ENCODE results near the gene GPD2. TPM values are rescaled to one million over a fixed set of nuclear protein-coding genes. Genes with fewer than 3 reads are reported as not detected.
"Not testable (repeated sequence)": the region's sequence is repeated elsewhere in the genome, so short reads cannot be mapped to it uniquely, and the experiment has no call there.

GPD2 gene
- total RNA-seq, 2 experiments from 2014 or later: 31.6 to 32.6 TPM

- intact Hi-C loops (cut with DNase I, micrococcal nuclease): no loop called here
- ChIA-PET POLR2A (interaction anchor here (0.6 kb wide), 1 partner anchor 791 kb away, joined by 3 read pairs; no protein-coding TSS in a partner anchor), CTCF (no interaction called here)
- H3K27ac Mint-ChIP-seq: no peak overlapping the region
- ATAC-seq: peak; percentile 30
- no peak overlapping the region for H3K4me3 Mint-ChIP-seq
- peaks cover 43% of the 10 kb centered on the region for H3K4me1 Mint-ChIP-seq
- peaks cover 21% of the 10 kb centered on the region for H3K36me3 Mint-ChIP-seq (ENCODE audit: low read depth)
- no peak for DNase-seq
- no peaks in the 10 kb centered on the region for H3K9me3 Mint-ChIP-seq (ENCODE audit: low read depth)
- no peaks in the 10 kb centered on the region for H3K27me3 Mint-ChIP-seq
Observed at GRCh38 chr2:156480376-156480775, 44.2 kb downstream of the GPD2 start.

- H3K27ac Mint-ChIP-seq: no peak overlapping the region
- H3K4me3 Mint-ChIP-seq: no peak overlapping the region
- H3K27me3 Mint-ChIP-seq: no peaks in the 10 kb centered on the region
- no peaks in the 10 kb centered on the region for H3K9me3 Mint-ChIP-seq (ENCODE audit: low read depth)
- DNase-seq (no peak), ATAC-seq (no peak)
- peaks cover 22% of the 10 kb centered on the region for H3K36me3 Mint-ChIP-seq (ENCODE audit: low read depth)
- ChIA-PET POLR2A (no interaction called here), CTCF (interaction anchor here (0.9 kb wide), 1 partner anchor 86 kb away, joined by 3 read pairs; no protein-coding TSS in a partner anchor)
- intact Hi-C loops (cut with DNase I, micrococcal nuclease): no loop called here
- H3K4me1 Mint-ChIP-seq: peaks cover 37% of the 10 kb centered on the region
Observed at GRCh38 chr2:156481312-156481711, 45.1 kb downstream of the GPD2 start.

DNA sequence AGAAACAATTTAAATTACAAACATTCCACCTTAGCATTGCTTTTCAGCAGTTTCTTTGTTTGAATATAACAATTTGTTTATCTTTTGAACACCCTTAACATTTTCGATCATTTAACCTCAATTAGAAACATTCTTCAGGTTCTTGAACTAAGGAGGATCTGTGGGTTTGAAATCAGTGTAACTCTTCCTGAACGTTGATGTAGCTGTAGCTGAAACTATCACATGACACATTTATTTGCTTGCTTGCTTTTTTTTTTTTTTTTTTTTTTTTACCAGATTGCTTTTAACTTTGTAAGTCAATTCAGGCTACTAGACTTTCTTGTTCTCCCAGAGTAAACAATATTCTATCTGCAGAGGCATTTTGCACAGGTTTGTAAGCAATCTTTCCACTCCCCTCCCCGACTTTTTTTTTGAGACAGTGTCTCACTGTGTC, 47.6 kb downstream of the GPD2 start:
- ChIA-PET CTCF (interaction anchor here (0.7 kb wide), 2 partner anchors 12 to 104 kb away, joined by 3 read pairs; no protein-coding TSS in a partner anchor), POLR2A (no interaction called here)
- H3K27me3 Mint-ChIP-seq: no peaks in the 10 kb centered on the region
- H3K4me1 Mint-ChIP-seq: peaks cover 38% of the 10 kb centered on the region
- no peak overlapping the region for H3K4me3 Mint-ChIP-seq
- ATAC-seq (no peak), DNase-seq (no peak)
- no peaks in the 10 kb centered on the region for H3K9me3 Mint-ChIP-seq (ENCODE audit: low read depth)
- peaks cover 12% of the 10 kb centered on the region for H3K36me3 Mint-ChIP-seq (ENCODE audit: low read depth)
- H3K27ac Mint-ChIP-seq: no peak overlapping the region
- intact Hi-C loops (cut with DNase I, micrococcal nuclease): no loop called here

GRCh38 chr2:156486147-156486546, 50.0 kb downstream of the GPD2 start:
- H3K4me3 Mint-ChIP-seq: no peak overlapping the region
- H3K4me1 Mint-ChIP-seq: peaks cover 43% of the 10 kb centered on the region
- intact Hi-C loops (cut with DNase I, micrococcal nuclease): no loop called here
- H3K9me3 Mint-ChIP-seq (ENCODE audit: low read depth): no peaks in the 10 kb centered on the region
- DNase-seq (no peak), ATAC-seq (peak; percentile 34)
- H3K27me3 Mint-ChIP-seq: no peaks in the 10 kb centered on the region
- POLR2A ChIA-PET: no interaction called here
- CTCF ChIA-PET: interaction anchor here (1.5 kb wide), 1 partner anchor 14 kb away, joined by 6 read pairs; no protein-coding TSS in a partner anchor
- no peak overlapping the region for H3K27ac Mint-ChIP-seq
- H3K36me3 Mint-ChIP-seq (ENCODE audit: low read depth): peaks cover 6% of the 10 kb centered on the region

- no peak overlapping the region for H3K27ac Mint-ChIP-seq
- H3K9me3 Mint-ChIP-seq (ENCODE audit: low read depth): no peaks in the 10 kb centered on the region
- ATAC-seq (no peak), DNase-seq (no peak)
- ChIA-PET POLR2A (no interaction called here), CTCF (interaction anchor here (1.5 kb wide), 1 partner anchor 13 kb away, joined by 6 read pairs; no protein-coding TSS in a partner anchor)
- no peaks in the 10 kb centered on the region for H3K27me3 Mint-ChIP-seq
- intact Hi-C loops (cut with DNase I, micrococcal nuclease): no loop called here
- peaks cover 6% of the 10 kb centered on the region for H3K36me3 Mint-ChIP-seq (ENCODE audit: low read depth)
- H3K4me1 Mint-ChIP-seq: peaks cover 47% of the 10 kb centered on the region
- H3K4me3 Mint-ChIP-seq: no peak overlapping the region
Observed at GRCh38 chr2:156486614-156487013, 50.4 kb downstream of the GPD2 start.

GRCh38 chr2:156489195-156489594, 53.0 kb downstream of the GPD2 start:
- Mint-ChIP-seq H3K36me3 (ENCODE audit: low read depth) (peaks cover 4% of the 10 kb centered on the region), H3K27me3 (no peaks in the 10 kb centered on the region), H3K4me3 (no peak overlapping the region), H3K9me3 (ENCODE audit: low read depth) (no peaks in the 10 kb centered on the region), H3K4me1 (peaks cover 45% of the 10 kb centered on the region), H3K27ac (no peak overlapping the region)
- intact Hi-C loops (cut with DNase I, micrococcal nuclease): no loop called here
- CTCF ChIA-PET: interaction anchor here (0.6 kb wide), 1 partner anchor 381 kb away, joined by 3 read pairs; no protein-coding TSS in a partner anchor
- POLR2A ChIA-PET: no interaction called here
- DNase-seq: no peak
- no peak for ATAC-seq

GRCh38 chr2:156489750-156490465, 53.7 kb downstream of the GPD2 start:
- Mint-ChIP-seq H3K9me3 (ENCODE audit: low read depth) (no peaks in the 10 kb centered on the region), H3K4me3 (no peak overlapping the region), H3K27me3 (no peaks in the 10 kb centered on the region), H3K27ac (peak overlapping the region; percentile 83), H3K36me3 (ENCODE audit: low read depth) (peaks cover 2% of the 10 kb centered on the region), H3K4me1 (peaks cover 44% of the 10 kb centered on the region)
- ChIA-PET CTCF (no interaction called here), POLR2A (interaction anchor here (0.6 kb wide), 1 partner anchor 149 kb away, joined by 3 read pairs; no protein-coding TSS in a partner anchor)
- DNase-seq (no peak), ATAC-seq (peak; percentile 67)
- intact Hi-C loops (cut with DNase I, micrococcal nuclease): loop anchor here in 1 of 2 experiments (5.0 kb wide), 1 partner anchor 53 kb away; the partner anchor contains the start of gene GPD2

DNA sequence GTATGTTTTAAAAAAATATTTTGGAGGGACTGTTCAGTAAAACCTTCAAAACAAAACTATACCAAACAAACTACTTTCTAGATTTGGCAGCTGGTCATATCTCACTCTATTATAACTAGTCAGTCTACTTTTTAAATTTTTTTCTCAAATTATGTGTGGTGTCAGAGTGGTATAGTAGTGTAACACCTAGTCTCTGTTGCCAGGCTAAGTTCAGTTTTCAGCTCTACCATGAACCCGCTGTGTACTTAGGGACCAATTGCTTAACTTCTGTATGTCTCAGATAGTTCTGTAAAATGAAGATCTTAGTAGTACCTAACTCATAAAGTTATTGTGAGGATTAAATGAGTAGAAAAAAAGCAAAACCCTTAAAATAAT, 54.3 kb downstream of the GPD2 start:
- ChIA-PET POLR2A (interaction anchor here (0.6 kb wide), 1 partner anchor 149 kb away, joined by 3 read pairs; no protein-coding TSS in a partner anchor), CTCF (interaction anchor here (1.0 kb wide), 1 partner anchor 16 kb away, joined by 3 read pairs; no protein-coding TSS in a partner anchor)
- peaks cover 2% of the 10 kb centered on the region for H3K36me3 Mint-ChIP-seq (ENCODE audit: low read depth)
- peak overlapping the region; percentile 5 for H3K27ac Mint-ChIP-seq
- intact Hi-C loops (cut with DNase I, micrococcal nuclease): loop anchor here in 1 of 2 experiments (5.0 kb wide), 1 partner anchor 53 kb away; the partner anchor contains the start of gene GPD2
- peak; percentile 70 for ATAC-seq
- no peak for DNase-seq
- H3K27me3 Mint-ChIP-seq: no peaks in the 10 kb centered on the region
- H3K4me3 Mint-ChIP-seq: no peak overlapping the region
- peaks cover 46% of the 10 kb centered on the region for H3K4me1 Mint-ChIP-seq
- H3K9me3 Mint-ChIP-seq (ENCODE audit: low read depth): no peaks in the 10 kb centered on the region

DNA sequence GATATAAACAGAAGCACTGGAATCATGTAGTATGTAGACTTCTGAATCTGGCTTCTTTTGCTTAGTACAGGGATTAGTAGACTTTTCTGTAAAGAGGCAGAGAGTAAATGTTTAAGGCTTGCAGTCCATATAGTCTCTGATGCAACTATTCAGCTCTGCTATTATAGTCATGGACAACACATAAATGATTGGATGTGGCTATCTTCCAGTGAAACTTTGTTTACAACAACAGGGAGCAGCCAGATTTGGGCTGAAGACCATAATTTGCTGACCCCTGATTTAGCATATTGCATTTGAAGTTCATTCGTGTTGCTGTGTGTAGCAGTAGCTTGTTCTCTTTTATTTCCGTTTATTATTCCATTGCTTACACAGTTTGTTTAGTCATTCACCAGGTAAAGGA, 55.0 kb downstream of the GPD2 start:
- intact Hi-C loops (cut with DNase I, micrococcal nuclease): loop anchor here in 1 of 2 experiments (5.0 kb wide), 1 partner anchor 54 kb away; the partner anchor contains the start of gene GPD2
- CTCF ChIA-PET: interaction anchor here (1.0 kb wide), 1 partner anchor 17 kb away, joined by 3 read pairs; no protein-coding TSS in a partner anchor
- no peaks in the 10 kb centered on the region for H3K27me3 Mint-ChIP-seq
- H3K9me3 Mint-ChIP-seq (ENCODE audit: low read depth): no peaks in the 10 kb centered on the region
- H3K36me3 Mint-ChIP-seq (ENCODE audit: low read depth): no peaks in the 10 kb centered on the region
- peak overlapping the region; percentile 32 for H3K27ac Mint-ChIP-seq
- H3K4me1 Mint-ChIP-seq: peaks cover 51% of the 10 kb centered on the region
- DNase-seq (no peak), ATAC-seq (no peak)
- H3K4me3 Mint-ChIP-seq: no peak overlapping the region
- POLR2A ChIA-PET: no interaction called here

DNA sequence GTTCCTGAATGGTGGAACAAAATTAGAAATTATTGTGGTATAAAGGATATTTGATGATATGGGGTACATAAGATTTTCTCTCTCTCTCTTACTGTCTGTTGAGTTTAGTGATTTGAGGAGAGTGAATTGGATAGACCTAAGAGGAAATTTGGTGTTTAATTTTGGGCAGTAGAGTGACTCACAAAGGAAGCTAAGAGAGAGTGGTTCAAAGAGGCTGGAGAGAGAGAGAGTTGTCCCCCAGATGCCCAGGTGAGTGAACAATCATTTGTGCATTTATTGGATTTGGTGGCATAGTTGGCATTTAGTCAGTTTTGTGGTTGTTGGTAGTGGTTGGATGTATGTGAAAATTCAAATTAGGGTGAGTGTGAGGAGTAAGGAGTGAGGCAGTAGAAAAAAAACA, 56.8 kb downstream of the GPD2 start:
- POLR2A ChIA-PET: no interaction called here
- no peaks in the 10 kb centered on the region for H3K9me3 Mint-ChIP-seq (ENCODE audit: low read depth)
- CTCF ChIA-PET: interaction anchor here (0.7 kb wide), 1 partner anchor 55 kb away, joined by 3 read pairs; no protein-coding TSS in a partner anchor
- no peaks in the 10 kb centered on the region for H3K27me3 Mint-ChIP-seq
- no peak overlapping the region for H3K27ac Mint-ChIP-seq
- DNase-seq (no peak), ATAC-seq (no peak)
- H3K4me3 Mint-ChIP-seq: no peak overlapping the region
- intact Hi-C loops (cut with DNase I, micrococcal nuclease): loop anchor here in 1 of 2 experiments (5.0 kb wide), 1 partner anchor 56 kb away; the partner anchor contains the start of gene GPD2
- H3K4me1 Mint-ChIP-seq: peaks cover 52% of the 10 kb centered on the region
- H3K36me3 Mint-ChIP-seq (ENCODE audit: low read depth): peaks cover 4% of the 10 kb centered on the region

GRCh38 chr2:156495998-156496397, 59.8 kb downstream of the GPD2 start:
- intact Hi-C loops (cut with DNase I, micrococcal nuclease); H3K36me3 Mint-ChIP-seq (ENCODE audit: low read depth); H3K27ac Mint-ChIP-seq; H3K27me3 Mint-ChIP-seq; H3K9me3 Mint-ChIP-seq (ENCODE audit: low read depth); H3K4me3 Mint-ChIP-seq: not testable (repeated sequence)
- ChIA-PET CTCF (interaction anchor here (0.6 kb wide), 2 partner anchors 16 to 248 kb away, joined by 3 read pairs; no protein-coding TSS in a partner anchor), POLR2A (interaction anchor here (0.6 kb wide), 1 partner anchor 52 kb away, joined by 3 read pairs; no protein-coding TSS in a partner anchor)
- ATAC-seq (peak; percentile 23), DNase-seq (peak; percentile 8)
- peaks cover 31% of the 10 kb centered on the region for H3K4me1 Mint-ChIP-seq
